Ishikawa (cell line): ENCODE data around the gene CTNNA3.

ENCODE experiments used
- CEBPB ChIP-seq: IDR thresholded peaks from 2 replicates; pipeline ENCODE4 v1.6.1; 2012
- CREB1 ChIP-seq: IDR thresholded peaks from 2 replicates; pipeline ENCODE4 v1.6.1; 2012; ENCODE audit warnings: low read depth
- EGR1 ChIP-seq: IDR thresholded peaks from 2 replicates; pipeline ENCODE4 v1.6.1; 2012
- EP300 ChIP-seq: IDR thresholded peaks from 2 replicates; pipeline ENCODE4 v1.6.1; 2012; ENCODE audit warnings: borderline replicate concordance
- FOXM1 ChIP-seq: IDR thresholded peaks from 2 replicates; pipeline ENCODE4 v1.6.1; 2012; ENCODE audit warnings: low read depth, borderline replicate concordance
- MAX ChIP-seq: IDR thresholded peaks from 2 replicates; pipeline ENCODE4 v1.6.1; 2012
- NFIC ChIP-seq: IDR thresholded peaks from 2 replicates; pipeline ENCODE4 v1.6.1; 2012
- RAD21 ChIP-seq: IDR thresholded peaks from 2 replicates; pipeline ENCODE4 v1.6.1; 2012; ENCODE audit warnings: low read depth
- REST ChIP-seq: IDR thresholded peaks from 2 replicates; pipeline ENCODE4 v1.6.1; 2012; ENCODE audit warnings: low read depth, mild to moderate bottlenecking
- TAF1 ChIP-seq: IDR thresholded peaks from 2 replicates; pipeline ENCODE4 v1.6.1; 2012; ENCODE audit warnings: low read depth, mild to moderate bottlenecking
- TCF12 ChIP-seq: IDR thresholded peaks from 2 replicates; pipeline ENCODE4 v1.6.1; 2012; ENCODE audit warnings: low read depth
- TEAD4 ChIP-seq: IDR thresholded peaks from 2 replicates; pipeline ENCODE4 v1.6.1; 2012
- YY1 ChIP-seq: IDR thresholded peaks from 2 replicates; pipeline ENCODE4 v1.6.1; 2012; ENCODE audit warnings: low read depth
- ZBTB7A ChIP-seq: IDR thresholded peaks from 2 replicates; pipeline ENCODE4 v1.6.1; 2012; ENCODE audit warnings: low read depth
- TF ChIP-seq, protein P1 (sequence below): IDR thresholded peaks from 2 replicates; pipeline ENCODE4 v1.6.1; 2012

CTNNA3 gene

GRCh38 chr10:66673071-66673470 lies 1022.9 kb downstream of the CTNNA3 start:
- no peak for TF ChIP-seq FOXM1
- TF ChIP-seq TEAD4 = no peak
- TF ChIP-seq EP300 = no peak
- no peak for TF ChIP-seq MAX

GRCh38 chr10:66671562-66671961 lies 1024.4 kb downstream of the CTNNA3 start:
- TF ChIP-seq EGR1 (no peak), RAD21 (no peak)

GRCh38 chr10:66671064-66671463 lies 1024.9 kb downstream of the CTNNA3 start:
- no peak for TF ChIP-seq EGR1
- TF ChIP-seq EP300 = no peak
- no peak for TF ChIP-seq FOXM1
- TF ChIP-seq ZBTB7A = no peak
- TF ChIP-seq CEBPB = no peak
- no peak for TF ChIP-seq TAF1
- no peak for TF ChIP-seq RAD21
- TF ChIP-seq MAX = no peak
- TF ChIP-seq NFIC = no peak
- no peak for TF ChIP-seq TCF12
- TF ChIP-seq YY1 = no peak
- TF ChIP-seq, protein P1, sequence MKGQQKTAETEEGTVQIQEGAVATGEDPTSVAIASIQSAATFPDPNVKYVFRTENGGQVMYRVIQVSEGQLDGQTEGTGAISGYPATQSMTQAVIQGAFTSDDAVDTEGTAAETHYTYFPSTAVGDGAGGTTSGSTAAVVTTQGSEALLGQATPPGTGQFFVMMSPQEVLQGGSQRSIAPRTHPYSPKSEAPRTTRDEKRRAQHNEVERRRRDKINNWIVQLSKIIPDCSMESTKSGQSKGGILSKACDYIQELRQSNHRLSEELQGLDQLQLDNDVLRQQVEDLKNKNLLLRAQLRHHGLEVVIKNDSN = no peak
- TF ChIP-seq CREB1 = no peak
- no peak for TF ChIP-seq TEAD4

DNA sequence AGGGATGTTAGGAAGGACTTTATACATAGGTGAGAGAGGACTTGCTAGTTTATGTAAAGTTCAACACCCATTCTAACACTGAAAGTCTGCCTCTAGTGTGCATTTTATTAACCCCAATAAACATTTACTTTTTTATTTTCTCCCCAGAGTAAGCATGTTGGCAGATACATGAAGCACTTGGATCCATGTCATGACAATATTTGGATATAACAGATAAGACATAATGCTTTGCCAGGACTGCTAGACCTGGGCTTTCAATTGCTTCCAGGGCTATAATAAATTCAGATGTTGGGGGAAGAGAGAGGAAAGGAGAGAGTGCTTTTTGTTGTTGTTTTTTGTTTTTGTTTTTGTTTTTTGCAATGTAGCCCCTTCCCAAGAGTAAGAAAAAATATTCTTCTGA lies 1039.5 kb downstream of the CTNNA3 start:
- TF ChIP-seq EP300 (no peak), TAF1 (no peak), CEBPB (no peak), EGR1 (no peak), ZBTB7A (no peak), RAD21 (no peak), YY1 (no peak)
- TF ChIP-seq, protein P1 = no peak

- TF ChIP-seq ZBTB7A (no peak), EGR1 (no peak), FOXM1 (no peak), YY1 (no peak), NFIC (no peak), REST (no peak), MAX (no peak), RAD21 (no peak), CREB1 (no peak), TEAD4 (no peak), CEBPB (no peak), TAF1 (no peak)
- TF ChIP-seq, protein P1 = no peak
Measured at GRCh38 chr10:66654861-66655260, 1041.1 kb downstream of the CTNNA3 start.

DNA sequence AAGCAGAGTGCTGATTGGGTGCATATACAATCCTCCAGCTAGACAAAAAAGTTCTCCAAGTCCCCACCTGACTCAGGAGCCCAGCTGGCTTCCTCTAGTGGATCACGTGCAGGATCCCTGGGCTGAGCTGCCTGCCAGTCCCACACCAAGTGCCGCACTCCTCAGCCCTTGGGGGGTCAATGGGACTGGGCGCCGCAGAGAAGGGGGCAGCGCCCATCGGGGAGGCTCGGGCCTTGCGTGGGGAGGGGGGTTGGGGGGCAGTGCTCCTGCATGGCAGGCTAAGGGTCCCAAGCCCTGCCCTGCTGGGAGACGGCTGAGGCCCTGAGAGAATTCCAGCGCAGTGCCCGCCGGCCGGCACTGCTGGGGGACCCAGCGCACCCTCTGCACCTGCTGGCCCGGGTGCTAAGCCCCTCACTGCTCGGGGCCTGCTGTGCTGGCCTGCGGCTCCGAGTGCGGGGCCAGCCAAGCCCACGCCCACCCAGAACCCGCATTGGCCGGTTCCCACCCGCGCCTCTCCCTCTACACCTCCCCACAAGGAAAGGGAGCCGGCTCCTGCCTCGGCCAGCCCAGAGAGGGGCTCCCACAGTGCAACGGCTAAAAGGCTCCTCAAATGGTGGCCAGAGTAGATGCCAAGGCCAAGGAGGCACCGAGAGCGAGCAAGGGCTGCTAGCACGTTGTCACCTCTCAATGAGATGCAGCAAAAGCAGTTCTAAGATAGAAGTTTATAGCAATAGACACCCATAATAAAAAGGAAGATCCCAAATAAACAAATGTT lies 1044.5 kb downstream of the CTNNA3 start:
- no peak for TF ChIP-seq TEAD4
- TF ChIP-seq EP300 = no peak
- no peak for TF ChIP-seq NFIC
- no peak for TF ChIP-seq EGR1
- TF ChIP-seq CEBPB = no peak
- TF ChIP-seq, protein P1 = no peak
- no peak for TF ChIP-seq ZBTB7A
- TF ChIP-seq YY1 = no peak
- TF ChIP-seq MAX = no peak
- TF ChIP-seq REST = no peak
- no peak for TF ChIP-seq TCF12
